D721Med (cell line): ENCODE measurements around the gene NOP53.

Experiments
- DNase-seq: peaks from one replicate; pipeline ENCODE4 v3.0.0; 2011; ENCODE audit warnings: low spot score; ENCODE audit not compliant: insufficient read length
- FAIRE-seq: peaks from 2 replicates; lab custom pipeline; 2011; peaks lifted over from hg19 to GRCh38; lab: Jason Lieb, UNC
- CTCF ChIP-seq: IDR thresholded peaks from 2 replicates; pipeline ENCODE4 v1.5.1; 2012; ENCODE audit warnings: mild to moderate bottlenecking, control low read depth; ENCODE audit not compliant: insufficient read depth; ENCODE audit errors: missing control alignments

The NOP53 gene

GRCh38 chr19:47745010-47745901 lies at the start of gene NOP53:
Gene NOP53 (plus strand): TSS chr19:47745546. CDS start chr19:47745560, 14 bp downstream.
- DNase-seq (peak; percentile 97), FAIRE-seq (no peak)

GRCh38 chr19:47696635-47697034 lies 48.7 kb upstream of the NOP53 start:
- DNase-seq (no peak), FAIRE-seq (no peak)
- no peak for TF ChIP-seq CTCF

More at GRCh38 chr19:47745010-47745901, at the start of gene NOP53:
- TF ChIP-seq CTCF, result no peak

GRCh38 chr19:47697863-47698609 lies 47.3 kb upstream of the NOP53 start:
- DNase-seq, result peak; percentile 73
- no peak for FAIRE-seq
- TF ChIP-seq CTCF, result peak; percentile 98

- DNase-seq (no peak), FAIRE-seq (no peak)
- TF ChIP-seq CTCF, result no peak
These were observed 46.6 kb upstream of the NOP53 start for GRCh38 chr19:47698631-47699359.

- no peak for FAIRE-seq
- peak; percentile 67 for TF ChIP-seq CTCF
- DNase-seq, result peak; percentile 76
These were observed 45.9 kb upstream of the NOP53 start for GRCh38 chr19:47699360-47699917.

- no peak for DNase-seq
- TF ChIP-seq CTCF, result no peak
- no peak for FAIRE-seq
These were observed 44.2 kb upstream of the NOP53 start for GRCh38 chr19:47700934-47701716.
